GM12865 (cell line): ENCODE results near the gene RTN4R.

ENCODE experiments used
- DNase-seq: peaks from one replicate; pipeline ENCODE4 v3.0.0; 2010; ENCODE audit warnings: low read depth
- H3K4me3 ChIP-seq: 2 replicates; pipeline ENCODE4 v1.5.1; 2011; ENCODE audit warnings: mild to moderate bottlenecking, low read depth, low read length, control low read depth
- CTCF ChIP-seq: IDR thresholded peaks from 2 replicates; pipeline ENCODE4 v1.5.1; 2011; ENCODE audit warnings: low read length, control low read depth, low read depth, inconsistent platforms; ENCODE audit not compliant: insufficient read depth; ENCODE audit errors: missing control alignments

Gene RTN4R

GRCh38 chr22:20248461-20248978, 19.6 kb downstream of the RTN4R start:
- DNase-seq, result no peak

GRCh38 chr22:20247608-20248171, 20.4 kb downstream of the RTN4R start:
- H3K4me3 ChIP-seq, result no peak overlapping the region
- DNase-seq, result no peak
- no peak for TF ChIP-seq CTCF

More at GRCh38 chr22:20248461-20248978, 19.6 kb downstream of the RTN4R start:
- no peak overlapping the region for H3K4me3 ChIP-seq
- TF ChIP-seq CTCF, result no peak

- TF ChIP-seq CTCF, result no peak
- peak; percentile 53 for DNase-seq
- no peak overlapping the region for H3K4me3 ChIP-seq
These were observed 21.1 kb downstream of the RTN4R start for GRCh38 chr22:20247010-20247505.

- DNase-seq, result no peak
- H3K4me3 ChIP-seq, result no peak overlapping the region
- no peak for TF ChIP-seq CTCF
These were observed 21.6 kb downstream of the RTN4R start for GRCh38 chr22:20246368-20247009.

- no peak for TF ChIP-seq CTCF
- DNase-seq, result no peak
- H3K4me3 ChIP-seq, result no peak overlapping the region
These were observed 22.3 kb downstream of the RTN4R start for GRCh38 chr22:20245577-20246367.

- H3K4me3 ChIP-seq, result no peak overlapping the region
- DNase-seq, result peak; percentile 54
- TF ChIP-seq CTCF, result no peak
These were observed 23.2 kb downstream of the RTN4R start for GRCh38 chr22:20244691-20245576.
